ENCODE results near the gene LRRC75B. TPM values are rescaled to one million over a fixed set of nuclear protein-coding genes. Genes with fewer than 3 reads are reported as not detected.

Gene LRRC75B
- total RNA-seq, 1 experiment from 2014 or later = 4.1 TPM

DNA sequence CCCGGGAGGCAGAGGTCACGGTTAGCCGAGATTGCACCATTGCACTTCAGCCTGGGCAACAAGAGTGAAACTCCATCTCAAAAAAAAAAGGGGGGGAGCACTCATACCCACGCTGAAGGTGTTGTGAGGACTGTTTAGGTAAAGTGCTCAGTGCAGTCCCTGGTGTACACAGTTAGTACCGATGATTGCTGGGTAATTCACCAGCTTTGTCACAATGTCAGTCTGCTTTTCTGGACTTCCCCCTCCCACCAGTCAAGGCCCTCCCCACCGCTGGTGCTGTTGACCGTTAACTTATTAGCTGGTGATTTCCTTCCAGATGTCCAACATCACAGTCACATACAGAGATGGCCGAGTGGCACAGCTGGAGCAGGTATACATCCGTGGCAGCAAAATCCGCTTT, 25.2 kb downstream of the LRRC75B start:
- Histone ChIP-seq H3K9me3 (ENCODE audit: control insufficient read depth, insufficient read depth, low read depth, low read length) (no peaks in the 10 kb centered on the region), H3K4me3 (ENCODE audit: low read depth in 2 of 2, low read length in 2 of 2) (no peak overlapping the region), H3K27me3 (ENCODE audit: control insufficient read depth, insufficient read depth, low read length) (no peaks in the 10 kb centered on the region), H3K36me3 (ENCODE audit: control insufficient read depth, insufficient read depth, low read length) (peaks cover 5% of the 10 kb centered on the region; the same call in 1 of the 2 replicates), H3K4me1 (ENCODE audit: control insufficient read depth, insufficient read depth, low read length) (no peaks in the 10 kb centered on the region), H3K27ac (ENCODE audit: low read length) (no peak overlapping the region)
- no TSS peak for BruUV-seq (replicated peaks)
- ChIA-PET CTCF (no interaction called here), POLR2A (no interaction called here)
- ATAC-seq = no peak
- in situ Hi-C loops (cut with HindIII; ENCODE audit: low pct_unique_long_range_greater_than_20kb, low sequenced_read_pairs) (no loop called here), intact Hi-C loops (cut with micrococcal nuclease; ENCODE audit: unreplicated experiment) (no loop called here)
- no peak for TF ChIP-seq TCF7L2 (IDR thresholded peaks at IDR 0.05; ENCODE audit: low read depth, low read length)
- TF ChIP-seq POLR2AphosphoS5 (IDR thresholded peaks at IDR 0.05; ENCODE audit: low read depth, low read length) = no peak
- TF ChIP-seq SIN3A (IDR thresholded peaks at IDR 0.05; ENCODE audit: borderline replicate concordance, insufficient read depth, low read depth, low read length) = no peak
- TF ChIP-seq, protein P1, sequence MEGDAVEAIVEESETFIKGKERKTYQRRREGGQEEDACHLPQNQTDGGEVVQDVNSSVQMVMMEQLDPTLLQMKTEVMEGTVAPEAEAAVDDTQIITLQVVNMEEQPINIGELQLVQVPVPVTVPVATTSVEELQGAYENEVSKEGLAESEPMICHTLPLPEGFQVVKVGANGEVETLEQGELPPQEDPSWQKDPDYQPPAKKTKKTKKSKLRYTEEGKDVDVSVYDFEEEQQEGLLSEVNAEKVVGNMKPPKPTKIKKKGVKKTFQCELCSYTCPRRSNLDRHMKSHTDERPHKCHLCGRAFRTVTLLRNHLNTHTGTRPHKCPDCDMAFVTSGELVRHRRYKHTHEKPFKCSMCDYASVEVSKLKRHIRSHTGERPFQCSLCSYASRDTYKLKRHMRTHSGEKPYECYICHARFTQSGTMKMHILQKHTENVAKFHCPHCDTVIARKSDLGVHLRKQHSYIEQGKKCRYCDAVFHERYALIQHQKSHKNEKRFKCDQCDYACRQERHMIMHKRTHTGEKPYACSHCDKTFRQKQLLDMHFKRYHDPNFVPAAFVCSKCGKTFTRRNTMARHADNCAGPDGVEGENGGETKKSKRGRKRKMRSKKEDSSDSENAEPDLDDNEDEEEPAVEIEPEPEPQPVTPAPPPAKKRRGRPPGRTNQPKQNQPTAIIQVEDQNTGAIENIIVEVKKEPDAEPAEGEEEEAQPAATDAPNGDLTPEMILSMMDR (IDR thresholded peaks at IDR 0.05) = no peak
- TF ChIP-seq, protein P2, sequence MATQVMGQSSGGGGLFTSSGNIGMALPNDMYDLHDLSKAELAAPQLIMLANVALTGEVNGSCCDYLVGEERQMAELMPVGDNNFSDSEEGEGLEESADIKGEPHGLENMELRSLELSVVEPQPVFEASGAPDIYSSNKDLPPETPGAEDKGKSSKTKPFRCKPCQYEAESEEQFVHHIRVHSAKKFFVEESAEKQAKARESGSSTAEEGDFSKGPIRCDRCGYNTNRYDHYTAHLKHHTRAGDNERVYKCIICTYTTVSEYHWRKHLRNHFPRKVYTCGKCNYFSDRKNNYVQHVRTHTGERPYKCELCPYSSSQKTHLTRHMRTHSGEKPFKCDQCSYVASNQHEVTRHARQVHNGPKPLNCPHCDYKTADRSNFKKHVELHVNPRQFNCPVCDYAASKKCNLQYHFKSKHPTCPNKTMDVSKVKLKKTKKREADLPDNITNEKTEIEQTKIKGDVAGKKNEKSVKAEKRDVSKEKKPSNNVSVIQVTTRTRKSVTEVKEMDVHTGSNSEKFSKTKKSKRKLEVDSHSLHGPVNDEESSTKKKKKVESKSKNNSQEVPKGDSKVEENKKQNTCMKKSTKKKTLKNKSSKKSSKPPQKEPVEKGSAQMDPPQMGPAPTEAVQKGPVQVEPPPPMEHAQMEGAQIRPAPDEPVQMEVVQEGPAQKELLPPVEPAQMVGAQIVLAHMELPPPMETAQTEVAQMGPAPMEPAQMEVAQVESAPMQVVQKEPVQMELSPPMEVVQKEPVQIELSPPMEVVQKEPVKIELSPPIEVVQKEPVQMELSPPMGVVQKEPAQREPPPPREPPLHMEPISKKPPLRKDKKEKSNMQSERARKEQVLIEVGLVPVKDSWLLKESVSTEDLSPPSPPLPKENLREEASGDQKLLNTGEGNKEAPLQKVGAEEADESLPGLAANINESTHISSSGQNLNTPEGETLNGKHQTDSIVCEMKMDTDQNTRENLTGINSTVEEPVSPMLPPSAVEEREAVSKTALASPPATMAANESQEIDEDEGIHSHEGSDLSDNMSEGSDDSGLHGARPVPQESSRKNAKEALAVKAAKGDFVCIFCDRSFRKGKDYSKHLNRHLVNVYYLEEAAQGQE (IDR thresholded peaks at IDR 0.05; ENCODE audit: insufficient read depth in 1 of 2, low read depth in 2 of 2, low read length in 1 of 2) = no peak
- no peak for DNase-seq (ENCODE audit: low read depth, low spot score)

DNA sequence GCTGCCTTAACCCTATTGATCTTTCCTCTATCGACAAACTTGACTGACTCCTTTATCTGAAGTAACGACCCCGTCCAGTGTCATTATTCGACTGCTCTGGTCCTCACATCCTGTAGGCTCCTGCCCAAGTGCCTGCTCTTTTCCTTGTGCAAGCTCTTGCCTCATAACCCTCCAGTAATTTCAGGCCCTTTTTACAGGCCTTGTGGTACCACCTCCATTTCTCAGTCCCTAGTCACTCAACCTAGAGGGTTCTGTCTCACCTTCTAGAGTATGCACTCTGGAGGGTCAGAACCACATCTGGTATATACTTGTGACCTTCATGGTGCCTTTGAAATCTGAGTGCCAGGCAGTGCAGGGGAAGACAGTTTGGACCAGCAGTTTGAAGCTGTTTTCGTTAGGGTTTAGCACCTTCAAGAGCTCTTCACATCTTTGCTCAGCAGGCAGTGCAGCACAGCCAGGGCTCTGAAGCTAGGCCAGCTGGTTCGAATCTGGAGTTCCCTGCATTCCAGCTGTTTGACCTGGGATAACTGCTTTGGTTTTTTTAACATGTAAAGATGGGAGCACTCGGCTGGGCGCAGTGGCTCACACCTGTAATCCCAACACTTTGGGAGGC, 25.9 kb downstream of the LRRC75B start:
- intact Hi-C loops (cut with micrococcal nuclease; ENCODE audit: unreplicated experiment) = no loop called here
- in situ Hi-C loops (cut with HindIII; ENCODE audit: low pct_unique_long_range_greater_than_20kb, low sequenced_read_pairs) = no loop called here
- TF ChIP-seq POLR2AphosphoS5 (IDR thresholded peaks at IDR 0.05; ENCODE audit: low read depth, low read length) (no peak), TCF7L2 (IDR thresholded peaks at IDR 0.05; ENCODE audit: low read depth, low read length) (no peak), SIN3A (IDR thresholded peaks at IDR 0.05; ENCODE audit: borderline replicate concordance, insufficient read depth, low read depth, low read length) (no peak)
- TF ChIP-seq, protein P2 (IDR thresholded peaks at IDR 0.05; ENCODE audit: insufficient read depth in 1 of 2, low read depth in 2 of 2, low read length in 1 of 2) = no peak
- TF ChIP-seq, protein P1 (IDR thresholded peaks at IDR 0.05) = no peak
- Histone ChIP-seq H3K27me3 (ENCODE audit: control insufficient read depth, insufficient read depth, low read length) (no peaks in the 10 kb centered on the region), H3K27ac (ENCODE audit: low read length) (no peak overlapping the region), H3K4me3 (ENCODE audit: low read depth in 2 of 2, low read length in 2 of 2) (no peak overlapping the region), H3K4me1 (ENCODE audit: control insufficient read depth, insufficient read depth, low read length) (no peaks in the 10 kb centered on the region), H3K9me3 (ENCODE audit: control insufficient read depth, insufficient read depth, low read depth, low read length) (no peaks in the 10 kb centered on the region), H3K36me3 (ENCODE audit: control insufficient read depth, insufficient read depth, low read length) (peaks cover 5% of the 10 kb centered on the region; the same call in 1 of the 2 replicates)
- ATAC-seq (no peak), DNase-seq (ENCODE audit: low read depth, low spot score) (no peak)
- BruUV-seq (replicated peaks) = no TSS peak
- CTCF ChIA-PET = no interaction called here
- POLR2A ChIA-PET = no interaction called here

Data from Panc1 (cell line).